GM12878 (cell line): ENCODE results near the gene METTL21C.

ENCODE experiments used
- BRCA1 ChIP-seq: IDR thresholded peaks from 2 replicates; pipeline ENCODE4 v1.6.1; 2011; ENCODE audit warnings: low read depth, low read length, improper control_type of control experiment
- CEBPZ ChIP-seq: fragments of 150-350 bp; IDR thresholded peaks from 2 replicates; pipeline ENCODE4 v1.6.1; 2016; ENCODE audit warnings: low read depth, low read length
- CTCF ChIP-seq, 3 experiments: IDR thresholded peaks in 2 of 3; conservative IDR thresholded peaks in 1 of 3; 2 replicates each; pipeline ENCODE4 v1.5.1; 2011; ENCODE audit warnings: low read depth in 3 of 3, low read length in 3 of 3, mild to moderate bottlenecking in 3 of 3, control low read depth in 2 of 3, moderate library complexity in 2 of 3, inconsistent platforms in 1 of 3, mixed read lengths in 1 of 3; ENCODE audit not compliant: control insufficient read depth in 2 of 3, insufficient read depth in 1 of 3; ENCODE audit errors: extremely low read depth in 1 of 3
- EGR1 ChIP-seq, 2 experiments: IDR thresholded peaks; 1 replicate in 1 of 2; 2 replicates in 1 of 2; pipeline ENCODE4 v1.6.1; 2011 to 2012; ENCODE audit warnings: low read depth in 2 of 2, low read length in 2 of 2, borderline replicate concordance in 1 of 2, mild to moderate bottlenecking in 1 of 2, moderate library complexity in 1 of 2
- EZH2 ChIP-seq: IDR thresholded peaks from 2 replicates; pipeline ENCODE4 v1.6.1; 2012; ENCODE audit warnings: low read depth, mild to moderate bottlenecking, control low read depth, inconsistent platforms, low read length, borderline replicate concordance; ENCODE audit not compliant: control insufficient read depth
- KDM1A ChIP-seq: fragments of 200-600 bp; sonication (generic); IDR thresholded peaks from 2 replicates; pipeline ENCODE4 v1.6.1; 2016; ENCODE audit warnings: borderline replicate concordance
- NRF1 ChIP-seq: conservative IDR thresholded peaks from 2 replicates; pipeline ENCODE4 v1.6.1; 2011; ENCODE audit warnings: mild to moderate bottlenecking, low read depth, low read length, improper control_type of control experiment
- RAD21 ChIP-seq: IDR thresholded peaks from 2 replicates; pipeline ENCODE4 v1.6.1; 2011; ENCODE audit warnings: mild to moderate bottlenecking, low read depth, low read length, moderate library complexity; ENCODE audit not compliant: insufficient read depth
- SIN3A ChIP-seq: IDR thresholded peaks from 2 replicates; pipeline ENCODE4 v1.6.1; 2012; ENCODE audit warnings: low read depth, low read length, improper control_type of control experiment
- TAF1 ChIP-seq: IDR thresholded peaks from 2 replicates; pipeline ENCODE4 v1.6.1; 2011; ENCODE audit warnings: mild to moderate bottlenecking, low read depth, low read length, borderline replicate concordance
- USF1 ChIP-seq: IDR thresholded peaks from 2 replicates; pipeline ENCODE4 v1.6.1; 2011; ENCODE audit warnings: borderline replicate concordance, low read depth, mild to moderate bottlenecking, moderate library complexity, mixed read lengths, low read length; ENCODE audit not compliant: insufficient read depth; ENCODE audit errors: extremely low read length
- ZSCAN29 ChIP-seq: fragments of 450-650 bp; IDR thresholded peaks from 2 replicates; pipeline ENCODE4 v1.6.1; 2017; ENCODE audit warnings: mild to moderate bottlenecking, moderate library complexity

GRCh38 chr13:102678339-102679107 is 16.3 kb downstream of the METTL21C start:
- TF ChIP-seq CTCF (IDR thresholded peaks at IDR 0.05 in 2 of 3, conservative IDR thresholded peaks at IDR 0.05 in 1 of 3; ENCODE audit: control insufficient read depth in 2 of 3, extremely low read depth in 1 of 3, insufficient read depth in 1 of 3, low read depth in 3 of 3, low read length in 3 of 3) (no peak), EGR1 (IDR thresholded peaks at IDR 0.05; ENCODE audit: borderline replicate concordance in 1 of 2, low read depth in 2 of 2, low read length in 2 of 2) (no peak), KDM1A (no peak), TAF1 (no peak), SIN3A (no peak), RAD21 (no peak), ZSCAN29 (no peak), BRCA1 (no peak), EZH2 (no peak), USF1 (no peak), NRF1 (no peak), CEBPZ (no peak)
